Left lobe of liver (tissue), 2 donors: ENCODE measurements around the gene RGS3. TPM values are rescaled to one million over a fixed set of nuclear protein-coding genes. Genes with fewer than 3 reads are reported as not detected.

Experiments
- ATAC-seq: fragments of 200-7000 bp; cut with Tn5 transposase; one replicate; pipeline ENCODE4 v1.9.1; 2020; ENCODE audit warnings: mild to moderate bottlenecking, moderate library complexity
- DNase-seq: peaks from one replicate; pipeline ENCODE4 v3.0.0-alpha.2; 2020; ENCODE audit warnings: low spot score
- total RNA-seq: library from RNA; stranded (reverse); gene quantifications from one replicate; pipeline ENCODE4 v1.2.1, GENCODE V29; 2021
- donor health status: DM: no; HTN: no; CAD: no; lungs with moderate emphysema.
- donor health status: DM: no; HTN: yes; CAD: no.

The RGS3 gene
- total RNA-seq, 1 donor from 2014 or later = 19.5 TPM

DNA sequence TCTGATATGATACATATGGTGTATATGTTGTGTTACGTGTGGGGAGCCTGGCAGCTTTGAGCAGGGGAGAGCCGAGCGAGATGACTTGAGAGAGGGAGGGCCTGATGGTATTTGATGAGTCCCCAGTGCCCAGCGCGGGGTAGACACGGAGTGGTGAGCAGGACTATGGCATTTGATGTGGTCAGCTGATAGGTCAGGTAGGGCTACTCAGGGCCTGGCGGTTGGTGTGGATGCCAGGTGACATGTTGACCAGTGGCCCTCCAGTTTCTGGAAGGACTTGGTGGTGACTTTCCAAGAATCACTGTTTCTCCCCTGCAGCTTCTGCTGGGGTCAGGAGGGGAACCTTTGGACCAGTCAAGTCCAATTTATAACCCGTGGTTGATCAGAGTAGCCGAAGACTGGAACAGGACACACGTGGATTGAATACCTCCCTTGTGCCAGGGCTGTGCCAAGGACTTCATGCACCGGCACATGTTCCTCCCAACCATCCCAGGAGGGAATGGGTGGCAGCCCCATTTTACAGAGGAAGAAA is 148.8 kb downstream of the RGS3 start:
- DNase-seq (no peak), ATAC-seq (no peak)

- DNase-seq (no peak), ATAC-seq (no peak)
Measured at GRCh38 chr9:113612828-113613227, 149.3 kb downstream of the RGS3 start.

DNA sequence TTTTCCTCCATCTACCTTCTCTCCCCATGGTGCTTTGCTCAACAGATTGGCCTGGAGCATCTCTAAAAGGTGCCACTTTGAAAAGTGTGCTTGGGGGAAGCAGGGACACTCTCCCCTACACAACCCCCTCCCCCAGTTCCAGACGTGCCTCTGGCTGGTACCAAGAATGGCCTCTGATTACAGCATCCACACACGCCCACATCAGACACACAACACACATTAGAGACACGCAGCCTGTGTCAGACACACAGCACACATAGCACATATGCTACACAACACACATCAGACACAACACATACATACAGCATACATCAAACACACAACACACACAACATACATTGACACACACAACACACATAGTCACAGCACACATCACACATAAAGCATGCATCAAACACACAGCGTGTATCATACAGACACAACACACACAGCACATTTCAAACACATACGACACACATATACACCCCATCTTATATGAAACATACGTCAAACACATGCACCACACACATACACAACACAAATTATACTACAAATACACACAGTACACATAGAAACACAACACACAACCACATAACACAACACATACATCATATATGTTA is 150.4 kb downstream of the RGS3 start:
- DNase-seq (no peak), ATAC-seq (no peak)

DNA sequence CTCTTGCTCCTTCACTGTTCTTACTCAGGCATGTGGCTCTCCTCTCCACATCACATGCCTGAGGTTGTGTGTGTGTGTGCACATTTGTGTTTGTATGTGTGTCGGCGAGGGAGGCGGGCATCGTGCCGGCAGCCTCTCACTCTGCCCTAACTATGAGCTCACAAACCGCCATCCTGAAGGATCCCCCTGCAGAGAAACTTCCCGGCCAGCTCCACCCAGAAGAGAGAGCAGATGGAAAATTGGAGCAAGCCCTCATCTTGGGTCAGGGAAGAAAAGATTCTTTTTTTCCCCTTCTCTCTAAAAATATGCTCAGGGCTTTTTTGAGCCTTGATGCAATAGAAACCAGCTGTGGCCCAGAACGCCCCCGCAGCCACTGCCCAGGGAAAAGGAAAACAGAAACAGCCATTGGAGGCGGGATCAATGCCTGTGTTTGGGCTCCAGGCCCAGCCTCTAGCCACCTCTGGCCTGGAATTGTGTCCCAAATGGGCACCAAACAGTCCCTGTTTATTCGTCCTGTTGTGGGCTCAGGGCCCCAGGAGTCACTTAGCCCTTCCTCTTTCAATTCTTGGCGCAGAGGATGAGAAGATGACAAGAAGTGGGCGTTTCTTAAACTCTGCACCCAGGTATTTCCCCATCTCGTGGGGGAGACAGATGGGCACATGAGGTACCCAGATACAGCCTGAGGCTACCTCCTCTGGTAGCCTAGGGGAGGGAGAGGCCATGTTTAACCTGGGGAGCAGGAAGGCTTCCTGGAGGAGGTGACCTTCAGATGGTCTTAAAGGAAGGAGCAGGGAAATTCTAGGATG is 151.5 kb downstream of the RGS3 start:
- peak; percentile 80 for DNase-seq
- peak; percentile 86 for ATAC-seq

GRCh38 chr9:113616116-113616515 is 152.6 kb downstream of the RGS3 start:
- no peak for DNase-seq
- no peak for ATAC-seq

DNA sequence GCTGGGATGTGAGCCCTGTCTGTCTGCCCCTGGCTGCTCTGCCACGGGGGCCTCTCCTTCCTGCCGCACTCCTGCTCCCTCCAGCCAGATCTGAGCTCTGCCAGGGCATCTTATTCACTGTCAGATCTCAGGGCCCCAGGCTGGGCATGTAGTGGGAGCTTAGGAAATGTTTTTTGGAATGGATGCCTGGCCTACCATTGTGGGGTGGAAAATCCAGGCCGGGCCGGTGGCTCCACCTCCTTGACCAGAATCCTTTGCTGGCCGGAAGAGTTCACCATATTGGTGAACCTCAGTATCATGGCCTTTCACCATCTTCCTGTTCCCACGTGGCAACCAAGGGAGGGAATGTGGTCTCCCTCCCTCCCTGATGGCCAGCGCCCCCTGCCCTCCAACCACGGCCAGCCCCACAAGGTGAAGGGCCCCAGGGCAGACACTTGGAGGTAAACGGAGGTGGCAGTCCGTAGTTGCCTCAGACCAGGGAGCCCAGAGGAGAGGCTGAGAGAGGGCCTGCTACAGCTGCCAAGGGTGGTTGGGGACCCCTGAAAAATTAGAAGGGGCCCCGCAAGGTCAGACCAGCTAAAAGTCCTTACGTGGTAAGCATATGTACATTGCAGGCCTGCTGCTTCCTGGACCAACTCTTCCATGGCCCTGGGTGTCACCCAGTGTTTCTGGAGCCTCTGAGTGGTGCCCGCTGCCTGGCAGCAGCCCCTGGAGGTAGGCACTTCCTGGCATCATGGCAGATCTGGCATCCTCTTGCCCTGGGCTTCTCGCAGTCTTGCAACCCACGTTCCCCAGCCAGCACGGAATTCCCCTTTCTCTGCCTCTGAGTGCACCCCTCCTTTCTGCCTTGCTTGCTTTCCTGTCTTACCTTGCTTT is 153.3 kb downstream of the RGS3 start:
- no peak for DNase-seq
- ATAC-seq = no peak

- no peak for ATAC-seq
- no peak for DNase-seq
Measured at GRCh38 chr9:113617550-113617949, 154.0 kb downstream of the RGS3 start.

DNA sequence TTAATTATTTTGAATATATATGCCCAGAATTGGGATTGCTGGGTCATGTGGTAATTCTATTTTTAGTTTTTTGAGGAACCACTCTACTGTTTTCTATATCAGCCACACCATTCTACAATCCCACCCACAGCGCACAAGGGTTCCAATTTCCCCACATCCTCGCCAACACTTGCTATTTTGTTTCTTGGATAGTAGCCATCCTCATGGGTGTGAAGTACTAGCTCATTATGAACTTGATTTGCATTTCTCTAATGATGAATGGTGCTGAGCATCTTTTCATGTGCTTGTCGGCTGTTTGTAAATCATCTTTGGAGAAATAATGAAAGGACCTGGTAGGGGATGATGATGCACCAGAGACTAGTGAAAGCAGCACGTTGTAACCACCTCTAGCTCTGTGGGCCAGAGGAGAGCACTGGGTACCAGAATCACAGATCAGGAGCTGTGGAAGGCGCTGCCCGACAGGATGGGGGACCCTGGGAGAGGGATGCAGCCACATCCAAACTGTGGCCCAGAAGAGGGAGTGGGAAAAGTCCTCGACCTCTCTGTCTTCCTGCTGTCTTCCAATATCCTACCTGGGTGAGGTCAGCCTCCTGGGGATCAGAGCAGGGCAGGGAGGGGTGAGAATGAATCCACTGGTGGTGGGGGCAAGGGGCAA is 155.4 kb downstream of the RGS3 start:
- no peak for DNase-seq
- no peak for ATAC-seq

DNA sequence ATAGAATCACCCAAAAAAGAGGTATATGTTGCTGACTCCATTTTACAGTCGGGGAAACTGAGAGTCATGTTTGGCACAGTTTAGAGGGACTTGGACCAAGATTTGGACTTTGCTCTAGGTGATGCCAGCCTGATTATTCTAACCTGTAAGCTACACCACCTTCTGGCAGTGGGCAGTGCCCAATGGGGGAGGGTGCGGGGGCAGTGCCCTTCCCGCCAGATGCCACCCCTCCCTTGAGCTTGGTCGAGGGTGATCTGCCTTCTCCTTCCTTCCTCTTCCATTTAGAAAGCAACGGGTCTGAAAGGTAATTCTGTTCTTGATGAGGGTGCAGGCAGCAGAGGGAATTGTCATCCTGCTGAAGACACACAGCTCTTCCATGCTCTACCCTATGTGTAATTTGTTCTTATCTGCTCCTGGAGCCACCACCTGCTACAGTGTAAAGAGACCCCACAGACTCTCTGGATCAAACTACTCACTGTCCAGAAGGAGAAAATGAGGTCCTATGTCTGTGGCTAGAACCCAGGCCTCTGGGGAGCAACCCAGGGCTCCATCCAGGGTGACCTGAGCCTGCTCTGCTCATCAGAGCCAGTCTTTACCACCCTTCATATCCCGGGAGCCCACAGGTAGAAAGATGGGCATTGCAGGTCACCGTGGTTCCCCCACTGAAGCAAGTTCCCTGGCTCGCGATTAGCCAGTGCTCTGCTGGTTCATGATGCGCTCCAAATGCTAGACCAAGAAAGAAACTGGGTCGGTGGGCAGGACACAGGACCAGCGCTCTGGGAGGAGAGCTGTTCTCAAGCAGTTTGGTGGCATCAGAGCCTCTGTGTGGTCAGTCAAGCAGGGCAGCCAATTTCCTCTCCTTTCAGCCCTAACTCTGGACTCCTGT is 156.2 kb downstream of the RGS3 start:
- peak; percentile 48 for ATAC-seq

DNA sequence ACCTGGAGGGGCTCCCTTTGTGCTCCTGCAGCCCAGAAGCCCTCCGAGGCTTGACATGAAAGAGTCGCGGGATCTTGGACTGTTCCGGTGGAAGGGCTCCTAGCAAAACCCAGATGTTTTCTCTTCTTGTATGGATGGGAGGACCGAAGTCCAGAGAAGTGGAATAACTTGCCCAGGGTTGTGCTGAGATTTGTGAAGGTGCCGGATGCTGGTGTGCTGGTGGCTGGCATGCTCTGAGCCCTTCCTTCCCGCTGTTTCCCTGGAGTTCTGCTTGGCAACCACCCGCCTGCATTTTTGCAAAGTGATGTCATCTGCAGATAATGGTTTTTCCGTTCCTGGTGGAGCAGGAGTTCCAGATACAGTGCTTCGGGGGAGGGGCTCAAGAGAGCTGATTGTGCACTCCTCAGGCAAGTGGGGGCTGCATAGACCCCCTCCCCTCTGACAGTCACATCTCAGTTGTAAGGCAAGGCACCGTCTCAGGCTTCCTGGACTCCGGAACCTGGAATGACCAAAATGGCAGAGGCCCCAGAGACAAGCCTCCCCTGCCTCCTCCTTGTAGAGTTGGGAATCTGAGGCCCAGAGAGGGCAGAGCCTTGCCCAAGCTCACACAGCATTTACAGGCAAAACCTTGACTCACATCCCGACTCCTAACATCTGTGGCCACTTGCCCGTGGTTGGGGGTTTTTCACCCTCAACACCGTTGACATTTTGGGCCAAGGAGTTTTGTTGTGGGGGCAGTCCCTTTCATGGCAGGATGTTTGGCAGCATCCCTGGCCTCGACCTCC is 157.0 kb downstream of the RGS3 start:
- ATAC-seq (peak; percentile 62), DNase-seq (peak; percentile 67)

More for the DNA sequence above, 156.2 kb downstream of the RGS3 start:
- peak; percentile 60 for DNase-seq

DNA sequence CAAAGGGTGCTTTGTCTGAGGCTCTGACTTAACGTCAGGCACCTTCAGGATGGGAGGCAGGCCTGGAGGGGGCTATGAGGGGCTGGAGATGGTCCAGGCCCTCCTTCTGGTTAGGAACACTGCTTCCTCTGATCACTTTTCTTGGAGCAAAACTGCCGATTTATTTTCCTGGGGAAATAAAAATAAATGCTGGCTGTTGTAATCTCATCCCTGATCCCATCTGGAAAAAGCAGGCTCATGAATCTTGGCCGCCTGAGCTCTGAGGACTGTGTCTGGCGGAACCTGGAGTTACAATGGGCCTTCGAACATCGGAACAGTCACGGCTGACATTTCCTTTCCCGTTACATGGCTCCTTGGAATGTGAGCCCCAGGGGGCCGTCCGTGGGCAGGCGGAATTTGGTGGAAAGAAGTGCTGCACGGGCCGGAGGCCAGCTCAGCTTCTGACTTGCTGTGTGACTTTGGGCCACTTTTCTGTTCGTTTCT is 157.8 kb downstream of the RGS3 start:
- no peak for ATAC-seq
- peak; percentile 47 for DNase-seq

- ATAC-seq = no peak
- DNase-seq = no peak
Measured at GRCh38 chr9:113621980-113622379, 158.5 kb downstream of the RGS3 start.

GRCh38 chr9:113622600-113623400 is 159.3 kb downstream of the RGS3 start:
- DNase-seq = peak; percentile 27
- no peak for ATAC-seq

DNA sequence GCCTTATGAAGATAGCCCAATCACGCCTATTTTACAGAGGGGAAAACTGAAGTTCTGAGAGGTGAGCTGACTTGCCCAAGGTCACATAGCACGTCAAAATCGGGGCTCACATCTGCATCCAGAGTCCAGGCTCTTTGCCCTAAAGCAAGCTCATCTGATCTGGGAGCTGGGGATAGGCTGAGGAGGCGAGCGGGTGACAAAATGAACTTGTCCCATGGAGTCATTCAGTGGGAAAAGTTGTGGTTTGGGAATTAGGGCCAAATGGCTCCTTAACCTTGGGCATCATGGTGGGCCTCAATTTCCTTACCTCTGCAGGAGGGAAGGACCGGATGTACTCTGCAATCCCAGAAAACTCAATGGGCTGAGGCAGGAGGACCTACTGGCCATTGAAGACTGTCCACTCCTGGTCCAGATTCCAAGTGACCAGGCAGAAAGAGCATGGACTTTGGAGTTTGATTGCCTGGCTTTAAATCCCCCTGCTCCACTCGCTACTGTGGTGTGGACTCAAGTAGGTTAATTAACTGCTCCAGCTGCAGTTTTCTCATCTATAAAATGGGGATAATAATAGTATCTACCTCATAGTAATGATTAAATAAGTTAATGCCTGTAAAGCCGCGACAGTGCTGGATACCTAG is 160.4 kb downstream of the RGS3 start:
- DNase-seq = no peak
- peak; percentile 58 for ATAC-seq

DNA sequence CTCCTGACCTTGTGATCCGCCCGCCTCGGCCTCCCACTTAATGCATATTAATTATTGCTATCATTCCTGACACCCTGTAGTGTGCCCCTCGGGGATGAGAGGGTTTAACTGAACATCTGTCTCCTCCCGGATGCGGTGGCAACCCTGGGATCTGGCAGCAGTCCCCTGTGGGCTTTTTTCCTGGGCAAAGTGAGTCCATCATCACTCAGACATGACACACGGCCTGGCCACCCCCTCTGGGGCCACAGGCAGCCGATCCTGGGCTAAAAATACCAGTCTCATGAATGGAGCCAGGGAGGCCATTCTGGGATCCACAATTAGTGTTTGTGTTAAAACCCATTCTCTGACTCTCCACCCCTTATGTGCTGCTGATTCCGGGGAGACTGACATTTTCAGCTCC is 161.2 kb downstream of the RGS3 start:
- DNase-seq (no peak), ATAC-seq (no peak)

DNA sequence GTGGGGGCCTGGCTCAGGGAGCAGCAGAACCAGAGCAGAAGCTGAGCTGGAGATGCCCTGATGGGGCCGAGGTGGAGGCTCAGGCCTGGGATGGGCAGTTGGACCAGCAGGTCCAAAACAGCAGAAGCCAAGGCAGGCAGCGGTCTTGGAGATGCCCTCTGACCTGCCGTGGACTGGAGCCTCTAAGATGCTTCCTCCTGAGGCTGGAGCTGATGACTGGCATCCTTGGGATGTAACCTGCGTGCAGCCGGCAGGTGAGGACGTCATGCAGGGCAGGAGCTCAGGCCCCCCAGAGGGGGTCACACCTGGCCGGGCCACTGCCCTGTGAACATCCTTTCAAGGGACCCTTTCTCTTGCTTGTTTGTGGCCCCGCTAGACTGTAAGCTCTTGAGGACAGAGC is 162.0 kb downstream of the RGS3 start:
- DNase-seq = no peak
- ATAC-seq = no peak

DNA sequence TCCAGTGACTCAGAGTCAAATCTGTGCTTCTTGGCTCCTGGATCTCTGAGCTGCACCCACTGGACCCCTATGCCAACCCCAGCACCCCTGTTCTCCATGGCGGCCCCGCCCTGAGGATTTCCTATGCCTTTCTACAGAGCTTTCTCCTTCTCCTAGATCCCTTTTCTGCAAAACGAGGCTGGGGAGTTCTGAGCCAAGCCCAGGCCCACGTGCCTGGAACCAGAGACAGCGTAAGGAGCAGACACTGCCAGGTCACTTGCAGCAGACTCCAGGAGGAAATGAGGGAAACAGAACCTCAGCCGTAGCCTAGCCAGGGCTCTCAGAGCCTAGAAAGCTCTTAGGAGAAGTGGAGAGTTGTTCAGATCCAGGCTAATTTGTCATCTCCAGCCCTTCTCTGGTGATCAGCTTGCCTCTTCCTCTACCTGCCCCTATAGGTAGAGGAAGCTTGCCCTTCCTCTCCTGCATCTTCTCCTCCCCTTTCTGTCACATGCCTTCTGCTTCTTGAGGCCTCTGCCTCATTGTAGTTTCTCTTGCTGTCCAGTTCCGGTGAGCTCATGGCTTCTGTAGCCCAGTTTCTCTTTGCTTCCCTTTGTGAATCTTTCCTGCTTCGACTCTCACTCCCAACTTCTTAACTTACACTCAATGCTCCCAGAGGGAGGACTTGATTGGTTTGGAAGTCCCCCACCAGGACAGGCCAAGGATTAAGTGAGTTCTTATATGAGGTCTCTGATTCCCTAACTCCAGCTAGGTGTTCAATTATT is 163.4 kb downstream of the RGS3 start:
- no peak for ATAC-seq
- DNase-seq = no peak
